AG04449 (cell line): ENCODE results near the gene KRTAP10-1.

Experiments
- CTCF ChIA-PET: fragments of 350-600 bp; formaldehyde crosslinking; extraction: SDS; loops from one replicate; lab custom pipeline; 2021; ENCODE audit warnings: antibody characterized with exemption; lab: Yijun Ruan, JAX
- POLR2A ChIA-PET: fragments of 400-600, 350-600 bp; formaldehyde crosslinking; extraction: SDS; loops from one replicate; lab custom pipeline; 2020; ENCODE audit warnings: antibody characterized with exemption, inconsistent platforms; lab: Yijun Ruan, JAX
- DNase-seq: peaks from one replicate; pipeline ENCODE4 v3.0.0-alpha.2; 2010; ENCODE audit warnings: low read depth, low spot score
- H3K4me3 ChIP-seq: 2 replicates; pipeline ENCODE4 v1.5.1; 2011; ENCODE audit warnings: low read depth, mild to moderate bottlenecking, control low read depth, low read length
- CTCF ChIP-seq: IDR thresholded peaks from one replicate; pipeline ENCODE4 v1.5.1; 2011; ENCODE audit warnings: mild to moderate bottlenecking, moderate library complexity, low read length, control low read depth, inconsistent platforms; ENCODE audit not compliant: insufficient read depth; ENCODE audit errors: missing control alignments

The KRTAP10-1 gene

GRCh38 chr21:44517175-44517899 is 22.7 kb downstream of the KRTAP10-1 start:
- DNase-seq, result no peak
- no peak overlapping the region for H3K4me3 ChIP-seq
- ChIA-PET CTCF (interaction anchor here (1.0 kb wide), 1 partner anchor 37 kb away, joined by 3 read pairs; no protein-coding TSS in a partner anchor), POLR2A (no interaction called here)
- no peak for TF ChIP-seq CTCF

- CTCF ChIA-PET, result no interaction called here
- POLR2A ChIA-PET, result no interaction called here
- H3K4me3 ChIP-seq, result no peak overlapping the region
- TF ChIP-seq CTCF, result no peak
- no peak for DNase-seq
Measured at GRCh38 chr21:44516828-44517174, 23.2 kb downstream of the KRTAP10-1 start.

GRCh38 chr21:44516342-44516741 is 23.7 kb downstream of the KRTAP10-1 start:
- no peak for TF ChIP-seq CTCF
- ChIA-PET POLR2A (no interaction called here), CTCF (interaction anchor here (0.9 kb wide), 1 partner anchor 277 kb away, joined by 3 read pairs; no protein-coding TSS in a partner anchor)
- no peak for DNase-seq
- H3K4me3 ChIP-seq, result no peak overlapping the region

DNA sequence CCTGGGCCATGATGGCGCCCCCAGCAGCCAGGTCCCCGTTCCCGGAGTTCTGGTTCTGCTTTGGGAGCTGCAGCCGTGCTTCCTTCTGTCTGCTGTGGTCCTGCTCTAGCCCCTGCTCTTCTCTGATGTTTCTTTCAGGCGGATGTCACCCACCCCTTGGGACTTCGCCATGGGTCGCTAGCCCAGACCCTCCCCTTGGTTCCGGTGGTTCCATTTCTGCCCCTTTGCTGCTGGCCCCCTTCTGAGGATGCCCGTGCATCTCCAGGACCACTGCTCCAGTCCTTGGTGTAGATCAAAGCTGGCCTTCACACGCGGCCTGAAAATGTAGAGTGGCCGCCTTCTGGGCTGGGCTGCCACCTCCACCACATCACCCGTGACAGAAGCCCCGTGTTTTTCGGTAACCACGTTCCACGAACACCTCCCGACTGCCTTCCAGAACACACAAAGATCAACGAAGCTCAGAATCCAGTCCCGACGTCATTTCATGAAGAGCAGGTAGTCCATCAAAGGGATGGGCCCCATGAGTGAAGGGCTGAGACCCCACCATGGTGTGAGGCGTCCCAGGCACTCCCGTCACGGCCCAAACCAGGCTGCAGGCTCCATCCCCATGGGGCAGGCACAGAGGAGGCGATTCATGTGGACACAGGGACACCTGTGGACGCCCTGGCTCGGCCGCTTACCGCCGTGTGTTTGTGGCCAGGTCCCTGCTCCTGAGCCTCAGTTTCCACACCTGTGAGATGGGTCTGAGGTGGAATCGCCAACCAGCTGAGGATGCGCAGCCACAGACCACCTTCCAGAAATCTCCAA is 24.4 kb downstream of the KRTAP10-1 start:
- POLR2A ChIA-PET, result no interaction called here
- no peak for DNase-seq
- CTCF ChIA-PET, result interaction anchor here (0.9 to 1.3 kb wide), 2 partner anchors 10 to 278 kb away, joined by 3 to 4 read pairs; no protein-coding TSS in a partner anchor
- TF ChIP-seq CTCF, result no peak
- H3K4me3 ChIP-seq, result no peak overlapping the region

DNA sequence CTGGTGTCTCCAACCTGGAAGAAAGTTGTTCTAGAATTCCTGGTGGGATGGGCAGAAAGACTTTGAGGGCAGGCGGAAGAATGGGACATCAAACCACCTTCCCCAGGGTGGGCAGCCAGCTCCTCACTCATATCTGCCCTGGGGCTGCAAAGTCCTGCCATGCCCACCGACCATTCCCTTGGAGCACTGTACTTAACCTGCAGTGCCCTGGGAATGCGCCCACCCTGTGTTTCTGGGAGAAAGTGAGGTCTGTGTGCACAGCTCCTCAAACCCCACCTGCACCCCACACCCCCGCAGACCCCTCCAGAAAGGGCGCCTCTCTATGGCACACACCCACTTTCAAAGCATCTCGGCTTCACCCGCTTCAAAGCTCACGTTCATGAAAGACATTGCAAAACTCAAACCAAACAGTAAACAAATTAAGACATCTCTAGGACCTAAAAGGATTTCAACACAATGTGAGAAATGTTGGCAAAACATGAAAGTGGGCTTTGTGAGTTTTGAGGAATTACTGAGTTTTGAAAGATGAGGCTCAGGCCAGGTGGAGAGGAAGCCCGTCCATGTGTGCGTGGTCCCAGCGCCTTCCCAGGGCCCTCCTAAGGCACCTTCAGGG is 25.1 kb downstream of the KRTAP10-1 start:
- no peak for DNase-seq
- CTCF ChIA-PET, result interaction anchor here (1.3 kb wide), 1 partner anchor 9 kb away, joined by 4 read pairs; no protein-coding TSS in a partner anchor
- no peak overlapping the region for H3K4me3 ChIP-seq
- POLR2A ChIA-PET, result no interaction called here
- no peak for TF ChIP-seq CTCF

GRCh38 chr21:44514218-44514520 is 25.8 kb downstream of the KRTAP10-1 start:
- ChIA-PET POLR2A (no interaction called here), CTCF (interaction anchor here (1.3 to 1.7 kb wide), 2 partner anchors 9 to 283 kb away, joined by 3 to 4 read pairs; no protein-coding TSS in a partner anchor)
- no peak for TF ChIP-seq CTCF
- no peak overlapping the region for H3K4me3 ChIP-seq
- DNase-seq, result no peak
